Astrocyte (in vitro differentiated cells and primary cell): ENCODE results near the gene TLL2. TPM values are rescaled to one million over a fixed set of nuclear protein-coding genes. Genes with fewer than 3 reads are reported as not detected.

Experiments
- DNase-seq: peaks from one replicate; pipeline ENCODE4 v3.0.0-alpha.2; 2010; ENCODE audit warnings: low read depth
- FAIRE-seq: peaks from 2 replicates; lab custom pipeline; 2011; peaks lifted over from hg19 to GRCh38; lab: Jason Lieb, UNC
- H2AFZ ChIP-seq: 2 replicates; pipeline ENCODE4 v1.6.0; 2012; ENCODE audit warnings: low read depth, low read length, inconsistent platforms
- H3K27ac ChIP-seq: 2 replicates; pipeline ENCODE4 v1.5.1; 2011; ENCODE audit warnings: low read depth, low read length, inconsistent platforms
- H3K27me3 ChIP-seq: 2 replicates; pipeline ENCODE4 v1.6.0; 2011; ENCODE audit warnings: low read length, inconsistent platforms; ENCODE audit not compliant: insufficient read depth
- H3K36me3 ChIP-seq: 2 replicates; pipeline ENCODE4 v1.5.1; 2011; ENCODE audit warnings: low read length, inconsistent platforms; ENCODE audit not compliant: insufficient read depth
- H3K4me1 ChIP-seq: 2 replicates; pipeline ENCODE4 v1.5.1; 2011; ENCODE audit warnings: low read length, inconsistent platforms; ENCODE audit not compliant: insufficient read depth
- H3K4me2 ChIP-seq: 2 replicates; pipeline ENCODE4 v1.6.0; 2012; ENCODE audit warnings: low read length, inconsistent platforms
- H3K4me3 ChIP-seq: 2 replicates; pipeline ENCODE4 v1.5.1; 2011; ENCODE audit warnings: low read depth, mild to moderate bottlenecking, low read length, inconsistent platforms; ENCODE audit not compliant: insufficient read depth
- H3K79me2 ChIP-seq: 2 replicates; pipeline ENCODE4 v1.6.0; 2012; ENCODE audit warnings: mild to moderate bottlenecking, low read length, inconsistent platforms; ENCODE audit not compliant: insufficient read depth
- H3K9ac ChIP-seq: 2 replicates; pipeline ENCODE4 v1.6.0; 2012; ENCODE audit warnings: mild to moderate bottlenecking, low read length, inconsistent platforms
- H3K9me3 ChIP-seq: 2 replicates; pipeline ENCODE4 v1.5.1; 2012; ENCODE audit warnings: low read depth, mild to moderate bottlenecking, low read length, inconsistent platforms; ENCODE audit not compliant: insufficient read depth
- H4K20me1 ChIP-seq: 2 replicates; pipeline ENCODE4 v1.6.0; 2012; ENCODE audit warnings: low read length, inconsistent platforms; ENCODE audit not compliant: insufficient read depth
- H3K27ac Mint-ChIP-seq: one replicate; pipeline ENCODE4 v1.8.0; 2021; ENCODE audit warnings: mild to moderate bottlenecking, mixed read lengths; ENCODE audit not compliant: unreplicated experiment
- H3K27me3 Mint-ChIP-seq: one replicate; pipeline ENCODE4 v1.8.0; 2021; ENCODE audit warnings: low read depth, mixed read lengths; ENCODE audit not compliant: unreplicated experiment
- H3K36me3 Mint-ChIP-seq: one replicate; pipeline ENCODE4 v1.8.0; 2021; ENCODE audit warnings: low read depth, mixed read lengths; ENCODE audit not compliant: unreplicated experiment
- H3K4me1 Mint-ChIP-seq: one replicate; pipeline ENCODE4 v1.8.0; 2021; ENCODE audit warnings: low read depth, mixed read lengths; ENCODE audit not compliant: unreplicated experiment
- H3K4me3 Mint-ChIP-seq: one replicate; pipeline ENCODE4 v1.8.0; 2021; ENCODE audit warnings: mild to moderate bottlenecking, moderate library complexity, mixed read lengths; ENCODE audit not compliant: unreplicated experiment
- H3K9me3 Mint-ChIP-seq: one replicate; pipeline ENCODE4 v1.8.0; 2021; ENCODE audit warnings: mild to moderate bottlenecking, mixed read lengths; ENCODE audit not compliant: unreplicated experiment
- CTCF ChIP-seq: IDR thresholded peaks from 2 replicates; pipeline ENCODE4 v1.5.1; 2011; ENCODE audit warnings: low read depth, mild to moderate bottlenecking, inconsistent platforms, low read length, moderate library complexity; ENCODE audit not compliant: insufficient read depth
- EZH2 ChIP-seq: IDR thresholded peaks from 2 replicates; pipeline ENCODE4 v1.6.1; 2012; ENCODE audit warnings: mild to moderate bottlenecking, low read length, inconsistent platforms; ENCODE audit not compliant: insufficient read depth
- total RNA-seq: library from RNA; stranded (reverse); gene quantifications from 2 replicates; pipeline ENCODE4 v1.2.1, GENCODE V29; 2021

The TLL2 gene
- total RNA-seq, 1 donor from 2014 or later, result 7.6 TPM

- no peaks in the 10 kb centered on the region for H3K36me3 ChIP-seq
- no peak for FAIRE-seq
- H3K27ac ChIP-seq, result no peak overlapping the region
- H2AFZ ChIP-seq, result no peak overlapping the region
- Mint-ChIP-seq H3K27me3 (peaks cover 4% of the 10 kb centered on the region), H3K36me3 (peaks cover 4% of the 10 kb centered on the region), H3K27ac (no peak overlapping the region), H3K4me3 (no peak overlapping the region), H3K9me3 (no peaks in the 10 kb centered on the region), H3K4me1 (peaks cover 3% of the 10 kb centered on the region)
- DNase-seq, result peak; percentile 24
- H3K4me1 ChIP-seq, result no peaks in the 10 kb centered on the region
- H3K27me3 ChIP-seq, result peaks cover under 1% of the 10 kb centered on the region
- TF ChIP-seq EZH2 (no peak), CTCF (no peak)
- H3K9ac ChIP-seq, result no peak overlapping the region
- H3K4me2 ChIP-seq, result no peak overlapping the region
- H3K79me2 ChIP-seq, result no peaks in the 10 kb centered on the region
- no peaks in the 10 kb centered on the region for H4K20me1 ChIP-seq
- H3K9me3 ChIP-seq, result no peaks in the 10 kb centered on the region
- no peak overlapping the region for H3K4me3 ChIP-seq
Observed at GRCh38 chr10:96417441-96417840, 96.3 kb downstream of the TLL2 start.

GRCh38 chr10:96416643-96417042 lies 97.1 kb downstream of the TLL2 start:
- Histone ChIP-seq H3K79me2 (no peaks in the 10 kb centered on the region), H3K9ac (peak overlapping the region; percentile 10), H3K27ac (no peak overlapping the region), H3K9me3 (no peaks in the 10 kb centered on the region), H4K20me1 (no peaks in the 10 kb centered on the region), H3K4me3 (no peak overlapping the region), H3K4me1 (no peaks in the 10 kb centered on the region), H2AFZ (no peak overlapping the region), H3K4me2 (no peak overlapping the region), H3K27me3 (peaks cover 5% of the 10 kb centered on the region), H3K36me3 (no peaks in the 10 kb centered on the region)
- Mint-ChIP-seq H3K9me3 (peaks cover 3% of the 10 kb centered on the region), H3K36me3 (peaks cover 4% of the 10 kb centered on the region), H3K4me3 (peak overlapping the region; percentile 7), H3K27me3 (peaks cover 8% of the 10 kb centered on the region), H3K27ac (no peak overlapping the region), H3K4me1 (peaks cover 2% of the 10 kb centered on the region)
- FAIRE-seq, result no peak
- TF ChIP-seq CTCF (no peak), EZH2 (no peak)
- peak; percentile 12 for DNase-seq

GRCh38 chr10:96415891-96416554 lies 97.7 kb downstream of the TLL2 start:
- Histone ChIP-seq H3K4me3 (no peak overlapping the region), H3K9ac (no peak overlapping the region), H3K27me3 (peaks cover 5% of the 10 kb centered on the region), H3K79me2 (no peaks in the 10 kb centered on the region), H3K27ac (no peak overlapping the region), H4K20me1 (no peaks in the 10 kb centered on the region), H3K4me2 (no peak overlapping the region), H3K36me3 (no peaks in the 10 kb centered on the region), H3K9me3 (no peaks in the 10 kb centered on the region), H2AFZ (no peak overlapping the region), H3K4me1 (no peaks in the 10 kb centered on the region)
- Mint-ChIP-seq H3K4me3 (no peak overlapping the region), H3K9me3 (peaks cover 3% of the 10 kb centered on the region), H3K27me3 (peaks cover 8% of the 10 kb centered on the region), H3K4me1 (peaks cover 2% of the 10 kb centered on the region), H3K36me3 (peaks cover 4% of the 10 kb centered on the region), H3K27ac (no peak overlapping the region)
- FAIRE-seq (no peak), DNase-seq (peak; percentile 25)
- TF ChIP-seq CTCF (no peak), EZH2 (no peak)
